ENCODE measurements around the gene NANOS3. TPM values are rescaled to one million over a fixed set of nuclear protein-coding genes. Genes with fewer than 3 reads are reported as not detected.

The NANOS3 gene
- total RNA-seq, 1 donor from 2014 or later: 0.68 TPM

DNA sequence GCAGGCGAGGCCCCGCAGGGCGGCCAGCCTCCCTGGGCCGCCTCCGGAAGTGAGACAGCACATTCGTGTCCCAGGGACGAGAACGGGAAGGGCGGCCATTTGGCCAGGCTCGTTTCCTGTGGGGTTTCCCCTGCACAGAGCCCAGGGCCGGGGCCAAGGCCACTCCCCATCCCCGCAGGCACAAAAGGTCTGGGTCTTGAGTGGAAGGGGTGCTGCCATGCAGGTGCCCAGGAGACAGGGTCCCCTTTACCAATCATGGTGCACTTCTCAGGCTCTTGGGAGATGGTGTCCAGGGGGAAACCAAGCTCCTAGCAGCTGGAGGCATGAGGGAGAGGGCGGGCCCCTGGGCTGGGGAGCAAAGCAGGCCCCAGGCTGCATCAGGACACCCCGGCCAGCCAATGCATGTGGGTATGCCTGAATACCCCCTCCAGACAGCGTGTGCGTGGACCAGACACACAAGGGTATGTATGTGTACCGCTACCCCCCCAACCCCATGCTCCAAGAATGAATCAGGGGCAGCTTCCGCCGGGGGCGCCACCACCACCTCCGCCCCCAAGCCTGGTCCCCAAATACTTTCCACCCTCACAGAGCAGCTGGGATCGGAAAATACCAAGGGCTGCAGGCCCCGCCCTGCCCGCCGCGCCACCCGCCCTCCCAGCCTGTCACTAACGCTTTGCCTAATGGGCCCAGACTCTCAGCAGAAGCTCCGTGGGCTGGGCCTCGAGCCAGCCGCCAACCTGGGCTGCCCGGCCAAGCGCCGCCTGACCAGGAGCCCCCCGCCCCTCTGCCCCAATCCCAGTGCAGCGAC is 37.6 kb upstream of the NANOS3 start:
- Histone ChIP-seq H3K36me3 (peaks cover 30% of the 10 kb centered on the region), H3K27me3 (ENCODE audit: low read depth) (no peaks in the 10 kb centered on the region), H3K4me3 (peak overlapping the region; percentile 83), H3K4me1 (peaks cover 83% of the 10 kb centered on the region), H3K9me3 (no peaks in the 10 kb centered on the region), H3K27ac (peak overlapping the region; percentile 100)
- intact Hi-C loops (cut with DNase I): no loop called here
- ATAC-seq (peak; percentile 34 to 61), DNase-seq (peak; percentile 94)
- TF ChIP-seq, protein P1, sequence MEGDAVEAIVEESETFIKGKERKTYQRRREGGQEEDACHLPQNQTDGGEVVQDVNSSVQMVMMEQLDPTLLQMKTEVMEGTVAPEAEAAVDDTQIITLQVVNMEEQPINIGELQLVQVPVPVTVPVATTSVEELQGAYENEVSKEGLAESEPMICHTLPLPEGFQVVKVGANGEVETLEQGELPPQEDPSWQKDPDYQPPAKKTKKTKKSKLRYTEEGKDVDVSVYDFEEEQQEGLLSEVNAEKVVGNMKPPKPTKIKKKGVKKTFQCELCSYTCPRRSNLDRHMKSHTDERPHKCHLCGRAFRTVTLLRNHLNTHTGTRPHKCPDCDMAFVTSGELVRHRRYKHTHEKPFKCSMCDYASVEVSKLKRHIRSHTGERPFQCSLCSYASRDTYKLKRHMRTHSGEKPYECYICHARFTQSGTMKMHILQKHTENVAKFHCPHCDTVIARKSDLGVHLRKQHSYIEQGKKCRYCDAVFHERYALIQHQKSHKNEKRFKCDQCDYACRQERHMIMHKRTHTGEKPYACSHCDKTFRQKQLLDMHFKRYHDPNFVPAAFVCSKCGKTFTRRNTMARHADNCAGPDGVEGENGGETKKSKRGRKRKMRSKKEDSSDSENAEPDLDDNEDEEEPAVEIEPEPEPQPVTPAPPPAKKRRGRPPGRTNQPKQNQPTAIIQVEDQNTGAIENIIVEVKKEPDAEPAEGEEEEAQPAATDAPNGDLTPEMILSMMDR (IDR thresholded peaks at IDR 0.05): peak; percentile 28

DNA sequence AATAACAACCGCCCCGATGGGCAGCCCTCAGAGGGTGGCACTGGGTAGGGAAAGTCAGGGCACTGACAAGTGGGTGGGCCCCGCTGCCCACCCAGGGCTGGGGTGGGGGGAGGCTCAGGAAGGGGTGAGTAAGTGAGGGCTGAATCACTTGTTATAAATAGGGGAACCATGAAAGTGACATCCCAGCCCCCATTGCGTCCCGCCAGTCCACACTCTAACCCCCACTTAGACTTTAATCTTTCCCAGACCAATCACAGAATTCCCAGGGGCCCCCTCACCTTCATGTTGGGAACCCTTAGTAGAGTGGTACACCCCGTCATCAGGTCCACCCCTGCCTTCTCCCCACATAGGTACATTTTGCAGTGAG is 37.0 kb upstream of the NANOS3 start:
- Histone ChIP-seq H3K4me3 (peak overlapping the region; percentile 83), H3K27me3 (ENCODE audit: low read depth) (no peaks in the 10 kb centered on the region), H3K9me3 (no peaks in the 10 kb centered on the region), H3K36me3 (peaks cover 24% of the 10 kb centered on the region), H3K4me1 (peaks cover 82% of the 10 kb centered on the region), H3K27ac (peak overlapping the region; percentile 100)
- DNase-seq (no peak), ATAC-seq (no peak)
- intact Hi-C loops (cut with DNase I): no loop called here
- TF ChIP-seq, protein P1 (IDR thresholded peaks at IDR 0.05): no peak

DNA sequence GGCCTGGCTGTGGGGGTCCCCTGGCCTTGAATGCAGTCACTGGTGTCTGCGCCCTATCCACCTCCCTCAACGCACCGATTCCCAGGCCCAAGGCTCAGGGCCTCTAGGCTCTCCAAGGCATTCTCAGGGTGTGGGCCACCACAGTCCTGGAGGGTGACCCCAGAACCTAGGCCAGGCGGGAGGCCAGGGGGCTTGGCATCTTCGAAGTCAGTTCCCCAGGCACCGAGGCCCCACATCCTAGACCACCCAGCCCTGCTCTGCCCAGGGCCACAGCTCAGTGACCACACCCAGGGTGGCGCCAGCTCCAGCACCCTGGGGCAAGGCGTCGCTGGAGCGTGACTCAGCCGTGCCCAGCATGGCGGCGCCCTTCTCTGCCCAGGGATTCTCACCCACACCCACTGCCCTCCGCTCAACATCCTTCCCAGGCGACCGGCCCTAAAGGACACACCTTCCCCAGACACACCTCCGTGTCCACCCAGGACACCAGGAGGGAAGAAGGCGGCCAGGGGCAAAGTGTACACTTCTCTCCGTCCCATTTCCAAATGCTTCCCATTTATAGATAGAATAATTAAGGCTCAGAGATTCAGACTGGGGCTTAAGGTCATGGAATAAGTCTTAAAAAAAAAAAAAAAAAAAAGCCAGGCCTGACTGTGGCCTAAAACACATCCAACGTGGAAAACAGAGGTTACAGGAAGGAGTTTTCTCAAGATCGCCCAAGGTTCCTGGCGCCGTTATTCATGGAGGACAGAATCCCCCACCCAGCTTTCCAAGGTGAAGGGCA is 36.4 kb upstream of the NANOS3 start:
- Histone ChIP-seq H3K36me3 (peaks cover 18% of the 10 kb centered on the region), H3K27ac (peak overlapping the region; percentile 100), H3K4me1 (peaks cover 77% of the 10 kb centered on the region), H3K27me3 (ENCODE audit: low read depth) (no peaks in the 10 kb centered on the region), H3K4me3 (peak overlapping the region; percentile 83), H3K9me3 (no peaks in the 10 kb centered on the region)
- intact Hi-C loops (cut with DNase I): no loop called here
- DNase-seq (peak; percentile 81), ATAC-seq (peak; percentile 21 to 24)
- TF ChIP-seq, protein P1 (IDR thresholded peaks at IDR 0.05): no peak

DNA sequence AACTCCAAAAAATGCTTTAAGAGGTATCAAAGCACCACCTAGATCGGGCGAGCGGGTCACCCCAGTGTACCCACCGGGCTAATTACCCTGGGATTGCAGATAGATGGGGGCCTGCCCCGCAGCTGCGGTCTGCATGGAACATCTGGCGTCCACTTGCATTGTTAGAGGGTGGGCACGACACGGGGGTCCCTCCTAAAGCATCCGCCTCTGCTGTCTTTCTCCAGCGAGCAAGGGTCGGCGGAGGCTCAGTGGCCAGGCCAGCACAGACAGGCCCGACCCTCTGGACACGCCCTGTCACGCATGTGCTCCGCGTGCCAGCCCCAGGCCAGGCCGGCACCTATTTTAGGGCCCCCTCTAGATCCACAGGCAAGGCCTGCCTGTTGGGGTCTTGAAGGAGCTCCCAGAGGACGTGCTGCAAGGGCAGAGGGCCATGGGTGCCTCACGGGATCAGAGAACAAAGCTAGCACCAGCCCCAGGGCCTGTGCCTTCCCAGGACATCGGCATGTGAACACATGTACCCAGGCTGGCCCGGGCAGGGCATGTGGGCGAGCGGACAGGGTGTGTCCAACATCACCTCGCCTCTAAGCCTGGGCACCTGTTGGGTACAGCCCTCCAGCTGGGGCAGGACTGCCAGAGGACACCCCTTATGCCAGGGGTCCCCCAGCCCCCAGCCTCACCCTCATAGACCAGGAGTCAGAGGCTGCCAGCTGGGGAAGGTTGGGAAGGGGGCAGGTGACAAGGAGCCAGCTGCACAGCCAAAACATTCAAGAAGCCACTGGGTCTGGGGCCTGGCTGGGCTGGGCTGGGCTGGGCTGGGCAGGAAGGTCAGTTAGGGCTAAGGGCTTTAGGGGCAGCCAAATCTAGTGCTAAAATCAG is 35.6 kb upstream of the NANOS3 start:
- TF ChIP-seq, protein P1 (IDR thresholded peaks at IDR 0.05): no peak
- intact Hi-C loops (cut with DNase I): no loop called here
- H3K4me3 ChIP-seq: peak overlapping the region; percentile 83
- ATAC-seq: peak; percentile 3 to 18
- peak overlapping the region; percentile 100 for H3K27ac ChIP-seq
- H3K9me3 ChIP-seq: no peaks in the 10 kb centered on the region
- peaks cover 75% of the 10 kb centered on the region for H3K4me1 ChIP-seq
- no peaks in the 10 kb centered on the region for H3K27me3 ChIP-seq (ENCODE audit: low read depth)
- H3K36me3 ChIP-seq: peaks cover 10% of the 10 kb centered on the region
- peak; percentile 84 for DNase-seq

DNA sequence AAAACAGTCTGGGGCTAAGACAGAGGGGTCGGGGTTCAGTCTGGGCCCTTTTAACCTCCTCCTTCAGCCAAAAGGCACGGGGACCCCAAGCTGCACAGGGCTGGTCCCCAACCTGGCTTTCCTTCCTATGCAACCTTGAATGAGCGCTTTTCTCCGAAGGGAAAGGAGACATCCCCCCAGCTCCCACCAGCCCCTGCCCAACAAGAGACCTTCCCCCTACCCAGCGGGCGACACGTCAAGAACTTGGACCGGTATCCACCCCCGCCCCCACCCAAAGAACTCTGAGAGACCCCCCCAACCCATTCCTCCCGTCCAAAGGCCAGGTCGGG is 35.0 kb upstream of the NANOS3 start:
- peaks cover 5% of the 10 kb centered on the region for H3K36me3 ChIP-seq
- H3K4me3 ChIP-seq: peak overlapping the region; percentile 83
- H3K27ac ChIP-seq: peak overlapping the region; percentile 100
- intact Hi-C loops (cut with DNase I): no loop called here
- H3K27me3 ChIP-seq (ENCODE audit: low read depth): no peaks in the 10 kb centered on the region
- no peaks in the 10 kb centered on the region for H3K9me3 ChIP-seq
- ATAC-seq (no peak), DNase-seq (no peak)
- TF ChIP-seq, protein P1 (IDR thresholded peaks at IDR 0.05): no peak
- peaks cover 75% of the 10 kb centered on the region for H3K4me1 ChIP-seq

Data from lower lobe of right lung (tissue), 2 donors.